Activated CD8-positive, alpha-beta T cell treated with anti-CD3 and anti-CD28 coated beads for 36 hours (primary cell): ENCODE results near the gene CNTN2. TPM values are rescaled to one million over a fixed set of nuclear protein-coding genes. Genes with fewer than 3 reads are reported as not detected.

Experiments
- ATAC-seq: fragments of 200-7000 bp; cut with Tn5 transposase; one replicate; pipeline ENCODE4 v1.10.0; 2021; ENCODE audit warnings: mild to moderate bottlenecking, moderate library complexity
- CTCF ChIA-PET: fragments of 350-600 bp; sonication (Branson Sonifier 250); formaldehyde crosslinking; loops from one replicate; lab custom pipeline; 2021; ENCODE audit warnings: antibody characterized with exemption; lab: Charles Lee
- POLR2A ChIA-PET: fragments of 350-600 bp; sonication (Branson Sonifier 250); formaldehyde crosslinking; loops from one replicate; lab custom pipeline; 2021; ENCODE audit warnings: antibody characterized with exemption; lab: Charles Lee
- DNase-seq: peaks from one replicate; pipeline ENCODE4 v3.0.0-alpha.2; 2020
- H3K27ac Mint-ChIP-seq: one replicate; pipeline ENCODE4 v1.8.0; 2021; ENCODE audit warnings: mild to moderate bottlenecking, mixed read lengths
- H3K27me3 Mint-ChIP-seq: one replicate; pipeline ENCODE4 v1.8.0; 2021; ENCODE audit warnings: mixed read lengths
- H3K36me3 Mint-ChIP-seq: one replicate; pipeline ENCODE4 v1.8.0; 2021; ENCODE audit warnings: low read depth, mixed read lengths
- H3K4me1 Mint-ChIP-seq: one replicate; pipeline ENCODE4 v1.8.0; 2021; ENCODE audit warnings: low read depth, mixed read lengths
- H3K4me3 Mint-ChIP-seq: one replicate; pipeline ENCODE4 v1.8.0; 2021; ENCODE audit warnings: mild to moderate bottlenecking, moderate library complexity, mixed read lengths
- H3K9me3 Mint-ChIP-seq: one replicate; pipeline ENCODE4 v1.8.0; 2021; ENCODE audit warnings: mixed read lengths
- intact Hi-C: fragments of 100-400 bp; cut with micrococcal nuclease; formaldehyde crosslinking; loops from one replicate; pipeline ENCODE4 v1.10.0; 2022
- total RNA-seq, 2 experiments: library from RNA; stranded (reverse); gene quantifications; one replicate each; pipeline ENCODE4 v1.2.3, GENCODE V29; 2021
- TF ChIP-seq, protein P1 (sequence below): fragments of 200-600 bp; IDR thresholded peaks from one replicate; pipeline ENCODE4 v1.8.0; 2022; ENCODE audit warnings: antibody characterized with exemption, mild to moderate bottlenecking

The CNTN2 gene
- total RNA-seq, 2 experiments from 2014 or later, result not detected

DNA sequence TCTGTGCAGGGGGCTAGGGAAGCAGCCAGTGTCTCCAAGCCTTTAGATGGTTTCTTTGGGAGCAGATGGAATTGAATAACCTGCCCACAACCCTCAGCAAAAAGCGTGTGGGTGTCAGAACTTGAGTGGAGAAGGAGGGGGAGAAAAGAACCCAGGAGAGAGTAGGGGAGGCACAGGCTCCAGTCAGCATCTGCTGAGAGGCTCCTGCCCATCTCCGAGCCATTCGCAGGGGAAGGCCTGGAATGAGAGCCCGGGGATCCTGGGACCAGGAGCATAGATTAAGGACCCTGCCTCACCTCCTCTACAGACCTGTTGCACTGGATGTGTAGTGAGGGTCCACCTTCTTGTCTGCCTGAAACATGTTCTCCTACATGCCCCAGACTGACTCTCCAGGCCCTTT is 25.0 kb downstream of the CNTN2 start:
- intact Hi-C loops, result no loop called here
- Mint-ChIP-seq H3K27ac (no peak overlapping the region), H3K27me3 (no peaks in the 10 kb centered on the region), H3K9me3 (no peaks in the 10 kb centered on the region), H3K36me3 (no peaks in the 10 kb centered on the region), H3K4me1 (no peaks in the 10 kb centered on the region), H3K4me3 (no peak overlapping the region)
- ATAC-seq (no peak), DNase-seq (no peak)
- TF ChIP-seq, protein P1, sequence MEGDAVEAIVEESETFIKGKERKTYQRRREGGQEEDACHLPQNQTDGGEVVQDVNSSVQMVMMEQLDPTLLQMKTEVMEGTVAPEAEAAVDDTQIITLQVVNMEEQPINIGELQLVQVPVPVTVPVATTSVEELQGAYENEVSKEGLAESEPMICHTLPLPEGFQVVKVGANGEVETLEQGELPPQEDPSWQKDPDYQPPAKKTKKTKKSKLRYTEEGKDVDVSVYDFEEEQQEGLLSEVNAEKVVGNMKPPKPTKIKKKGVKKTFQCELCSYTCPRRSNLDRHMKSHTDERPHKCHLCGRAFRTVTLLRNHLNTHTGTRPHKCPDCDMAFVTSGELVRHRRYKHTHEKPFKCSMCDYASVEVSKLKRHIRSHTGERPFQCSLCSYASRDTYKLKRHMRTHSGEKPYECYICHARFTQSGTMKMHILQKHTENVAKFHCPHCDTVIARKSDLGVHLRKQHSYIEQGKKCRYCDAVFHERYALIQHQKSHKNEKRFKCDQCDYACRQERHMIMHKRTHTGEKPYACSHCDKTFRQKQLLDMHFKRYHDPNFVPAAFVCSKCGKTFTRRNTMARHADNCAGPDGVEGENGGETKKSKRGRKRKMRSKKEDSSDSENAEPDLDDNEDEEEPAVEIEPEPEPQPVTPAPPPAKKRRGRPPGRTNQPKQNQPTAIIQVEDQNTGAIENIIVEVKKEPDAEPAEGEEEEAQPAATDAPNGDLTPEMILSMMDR, result no peak
- POLR2A ChIA-PET, result no interaction called here
- CTCF ChIA-PET, result interaction anchor here (1.1 kb wide), 1 partner anchor 79 kb away, joined by 3 read pairs; no protein-coding TSS in a partner anchor

DNA sequence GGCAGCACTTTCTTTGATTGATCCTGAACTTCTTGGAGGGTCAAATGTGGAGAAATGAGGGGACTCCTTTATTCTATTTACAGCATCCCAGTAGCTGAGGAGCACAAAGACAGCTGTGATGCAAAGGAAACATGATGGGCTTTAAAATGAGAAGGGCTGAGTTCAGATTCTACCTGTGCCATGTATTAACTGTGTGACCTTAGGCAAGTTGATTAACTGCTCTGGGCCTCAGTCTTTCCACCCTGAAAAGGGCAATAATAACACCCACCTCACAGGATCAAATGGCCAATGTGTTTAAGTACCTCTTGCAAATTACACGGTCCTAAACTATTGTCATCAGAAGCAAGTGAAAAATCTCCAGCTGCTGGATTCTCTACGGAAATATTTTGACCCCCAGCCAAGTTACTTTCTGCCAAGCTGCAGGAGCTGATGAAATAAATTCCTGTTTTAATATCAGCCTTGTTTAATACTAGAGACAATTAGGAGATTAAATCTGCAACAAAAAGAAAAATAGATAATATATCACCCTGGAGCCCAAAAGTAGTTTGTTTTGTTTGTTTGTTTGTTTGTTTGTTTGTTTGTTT is 25.5 kb downstream of the CNTN2 start:
- POLR2A ChIA-PET, result no interaction called here
- Mint-ChIP-seq H3K9me3 (no peaks in the 10 kb centered on the region), H3K27me3 (no peaks in the 10 kb centered on the region), H3K27ac (no peak overlapping the region), H3K4me1 (no peaks in the 10 kb centered on the region), H3K36me3 (no peaks in the 10 kb centered on the region), H3K4me3 (no peak overlapping the region)
- TF ChIP-seq, protein P1, result no peak
- DNase-seq (no peak), ATAC-seq (no peak)
- intact Hi-C loops, result no loop called here
- CTCF ChIA-PET, result interaction anchor here (1.1 kb wide), 1 partner anchor 79 kb away, joined by 3 read pairs; no protein-coding TSS in a partner anchor

DNA sequence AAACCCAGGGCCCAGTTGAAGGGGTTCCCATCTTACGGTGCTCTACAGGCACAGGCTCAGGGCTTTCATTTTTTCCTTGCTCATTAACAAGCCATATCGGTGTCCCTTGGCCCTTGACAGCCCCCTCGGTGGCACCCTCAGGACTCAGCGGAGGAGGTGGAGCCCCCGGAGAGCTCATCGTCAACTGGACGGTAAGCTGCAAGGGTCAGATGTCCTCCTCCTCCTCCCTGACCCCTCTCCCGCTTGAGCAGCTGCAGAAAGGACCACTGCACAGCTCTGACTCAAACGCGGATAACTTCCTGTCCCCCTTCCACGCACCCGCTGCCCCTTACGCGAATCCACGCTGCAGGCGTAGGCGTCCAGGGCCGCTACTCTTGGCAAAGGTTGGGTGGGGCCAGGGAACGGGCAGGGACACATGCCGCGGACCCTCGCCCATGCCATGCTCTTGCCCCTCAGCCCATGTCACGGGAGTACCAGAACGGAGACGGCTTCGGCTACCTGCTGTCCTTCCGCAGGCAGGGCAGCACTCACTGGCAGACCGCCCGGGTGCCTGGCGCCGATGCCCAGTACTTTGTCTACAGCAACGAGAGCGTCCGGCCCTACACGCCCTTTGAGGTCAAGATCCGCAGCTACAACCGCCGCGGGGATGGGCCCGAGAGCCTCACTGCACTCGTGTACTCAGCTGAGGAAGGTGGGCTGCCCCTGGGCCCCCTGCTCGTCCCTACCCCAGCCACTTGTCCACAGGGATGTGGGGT is 26.5 kb downstream of the CNTN2 start:
- intact Hi-C loops, result no loop called here
- Mint-ChIP-seq H3K4me1 (no peaks in the 10 kb centered on the region), H3K4me3 (no peak overlapping the region), H3K9me3 (no peaks in the 10 kb centered on the region), H3K36me3 (no peaks in the 10 kb centered on the region), H3K27me3 (no peaks in the 10 kb centered on the region), H3K27ac (no peak overlapping the region)
- CTCF ChIA-PET, result interaction anchor here (1.2 to 1.7 kb wide), 2 partner anchors 8 to 72 kb away, joined by 3 to 4 read pairs; no protein-coding TSS in a partner anchor
- no peak for DNase-seq
- ATAC-seq, result no peak
- POLR2A ChIA-PET, result no interaction called here
- TF ChIP-seq, protein P1, result no peak

DNA sequence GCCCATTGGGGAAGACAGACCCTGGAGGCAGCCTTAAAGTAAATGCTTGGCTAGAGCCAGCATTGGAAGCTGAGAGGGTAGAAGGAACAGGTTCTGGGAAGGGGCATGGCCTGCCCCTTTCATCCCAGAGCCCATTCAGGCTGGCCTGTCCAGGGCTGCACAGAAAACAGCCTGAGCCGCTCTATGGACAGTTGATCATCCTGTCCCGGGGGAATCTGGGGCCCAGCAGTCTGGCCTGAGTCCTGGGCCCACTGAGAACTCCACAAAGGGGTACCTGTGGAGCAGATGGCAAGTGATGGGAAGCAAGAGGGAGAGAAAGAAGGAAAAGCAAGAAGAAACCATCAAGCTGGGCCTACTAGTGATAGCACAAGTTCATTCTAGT is 28.0 kb downstream of the CNTN2 start:
- H3K9me3 Mint-ChIP-seq, result no peaks in the 10 kb centered on the region
- ChIA-PET POLR2A (no interaction called here), CTCF (interaction anchor here (1.3 to 2.2 kb wide), 3 partner anchors 9 to 185 kb away, joined by 3 to 17 read pairs (median 4); no protein-coding TSS in a partner anchor)
- intact Hi-C loops, result no loop called here
- ATAC-seq (no peak), DNase-seq (no peak)
- H3K4me1 Mint-ChIP-seq, result no peaks in the 10 kb centered on the region
- TF ChIP-seq, protein P1, result no peak
- no peak overlapping the region for H3K4me3 Mint-ChIP-seq
- no peaks in the 10 kb centered on the region for H3K27me3 Mint-ChIP-seq
- no peaks in the 10 kb centered on the region for H3K36me3 Mint-ChIP-seq
- H3K27ac Mint-ChIP-seq, result no peak overlapping the region

DNA sequence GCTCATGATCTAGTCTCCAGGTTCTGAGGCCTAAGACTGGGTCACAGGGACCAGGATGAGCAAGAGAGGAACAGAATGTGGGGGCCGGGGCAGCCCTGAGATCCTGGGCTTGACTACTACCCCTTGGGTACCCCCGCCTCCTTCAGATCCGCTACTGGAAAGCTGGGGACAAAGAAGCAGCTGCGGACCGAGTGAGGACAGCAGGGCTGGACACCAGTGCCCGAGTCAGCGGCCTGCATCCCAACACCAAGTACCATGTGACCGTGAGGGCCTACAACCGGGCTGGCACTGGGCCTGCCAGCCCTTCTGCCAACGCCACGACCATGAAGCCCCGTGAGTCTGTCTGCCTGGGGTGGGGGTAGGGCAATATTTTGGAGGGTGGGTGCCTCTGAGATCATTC is 28.8 kb downstream of the CNTN2 start:
- no peak for DNase-seq
- ATAC-seq, result no peak
- intact Hi-C loops, result no loop called here
- no peak overlapping the region for H3K4me3 Mint-ChIP-seq
- H3K36me3 Mint-ChIP-seq, result no peaks in the 10 kb centered on the region
- ChIA-PET CTCF (interaction anchor here (1.3 to 2.2 kb wide), 2 partner anchors 10 to 184 kb away, joined by 4 to 17 read pairs; no protein-coding TSS in a partner anchor), POLR2A (interaction anchor here (0.6 kb wide), 1 partner anchor 491 kb away, joined by 3 read pairs; no protein-coding TSS in a partner anchor)
- no peaks in the 10 kb centered on the region for H3K27me3 Mint-ChIP-seq
- TF ChIP-seq, protein P1, result no peak
- H3K4me1 Mint-ChIP-seq, result no peaks in the 10 kb centered on the region
- no peak overlapping the region for H3K27ac Mint-ChIP-seq
- no peaks in the 10 kb centered on the region for H3K9me3 Mint-ChIP-seq
